Aortic smooth muscle cell (primary cell): ENCODE data around the gene TICAM1. TPM values are rescaled to one million over a fixed set of nuclear protein-coding genes. Genes with fewer than 3 reads are reported as not detected.

ENCODE experiments used
- total RNA-seq: library from RNA; depleted of rRNA; stranded (reverse); fragments of >200 nt; gene quantifications from 2 replicates; pipeline ENCODE4 v1.2.3, GENCODE V29; 2014

The TICAM1 gene
- total RNA-seq, result 2.0 and 2.8 TPM in 2 replicates

GRCh38 chr19:4831304-4831978, at the start of gene TICAM1:
Gene TICAM1 (minus strand): TSS chr19:4831712. CDS start chr19:4818377, 13,335 bp downstream.

GRCh38 chr19:4867534-4868285, 36.2 kb upstream of the TICAM1 start, which contains the start of gene PLIN3:
Gene PLIN3 (minus strand): TSS chr19:4867667. CDS start chr19:4861394, 6,273 bp downstream.

GRCh38 chr19:4791183-4792018, 40.1 kb downstream of the TICAM1 start, which contains the start of gene FEM1A:
Gene FEM1A (plus strand): TSS chr19:4791734. CDS start chr19:4791855, 121 bp downstream.

Other genes starting within 250 kb of the TICAM1 start
- 2.4 and 3.3 TPM in 2 replicates for gene TNFAIP8L1, start 192.2 kb downstream of the TICAM1 start, total RNA-seq
- gene MYDGF, start 161.4 kb downstream of the TICAM1 start, total RNA-seq, result 263 and 266 TPM in 2 replicates
- 26.5 and 35.3 TPM in 2 replicates for gene DPP9, start 107.9 kb downstream of the TICAM1 start, total RNA-seq
- 7.1 and 10.4 TPM in 2 replicates for gene FEM1A, start 40.0 kb downstream of the TICAM1 start, total RNA-seq
- gene PLIN3, start 36.0 kb upstream of the TICAM1 start, total RNA-seq, result 254 and 348 TPM in 2 replicates
- not detected in 2 replicates for gene ARRDC5, start 71.2 kb upstream of the TICAM1 start, total RNA-seq
- 21.1 and 63.0 TPM in 2 replicates for gene UHRF1, start 77.8 kb upstream of the TICAM1 start, total RNA-seq
- gene KDM4B, start 137.4 kb upstream of the TICAM1 start, total RNA-seq, result 7.8 and 11.3 TPM in 2 replicates